K562 (cell line): ENCODE data around the gene MANBA. TPM values are rescaled to one million over a fixed set of nuclear protein-coding genes. Genes with fewer than 3 reads are reported as not detected.

ENCODE experiments used
- ATAC-seq: fragments of 200-7000 bp; cut with Tn5 transposase; 3 replicates; pipeline ENCODE4 v1.9.1; 2020; ENCODE audit warnings: moderate library complexity
- BruUV-seq: library from RNA; stranded (reverse); fragments of 400-500 nt; replicated peaks from 2 replicates; lab custom pipeline; 2021; lab: Mats Ljungman, UMichigan
- CTCF ChIA-PET: fragments of 300-600 bp; formaldehyde crosslinking; extraction: SDS; loops from one replicate; lab custom pipeline; 2021; ENCODE audit warnings: low intra/inter-chr PET ratio; lab: Yijun Ruan, JAX
- POLR2A ChIA-PET: fragments of 300-600, 350-650 bp; sonication (Branson Sonifier 250); formaldehyde crosslinking; extraction: SDS; loops from one replicate; lab custom pipeline; 2021; ENCODE audit warnings: antibody characterized with exemption, inconsistent platforms; lab: Yijun Ruan, JAX
- DNase-seq, 4 experiments: peaks; one replicate each; pipeline versions ENCODE4 v3.0.0 to v3.0.0-alpha.2; 2011 to 2018; ENCODE audit warnings: low spot score in 3 of 4, mixed read lengths in 3 of 4; ENCODE audit errors: extremely low read depth in 1 of 4
- FAIRE-seq: peaks from 2 replicates; lab custom pipeline; 2011; peaks lifted over from hg19 to GRCh38; lab: Jason Lieb, UNC
- H2AFZ ChIP-seq: 2 replicates; pipeline ENCODE4 v1.6.0; 2011; ENCODE audit warnings: low read depth, low read length, control low read depth, inconsistent platforms
- H3K27ac ChIP-seq: fragments of 200-600 bp; 3 replicates; pipeline ENCODE4 v1.8.0; 2011; ENCODE audit warnings: low read depth, mild to moderate bottlenecking, control low read depth, inconsistent platforms, low read length, moderate library complexity, mixed read lengths; ENCODE audit errors: extremely low read depth
- H3K27me3 ChIP-seq, 2 experiments: fragments of 300-600 bp in 1 of 2; 2 replicates in 1 of 2; 3 replicates in 1 of 2; pipeline versions ENCODE4 v1.6.0 to v1.8.0; 2011; ENCODE audit warnings: inconsistent platforms in 2 of 2, low read length in 2 of 2, mild to moderate bottlenecking in 1 of 2, mixed read lengths in 1 of 2, moderate library complexity in 1 of 2; ENCODE audit not compliant: control insufficient read depth in 2 of 2, insufficient read depth in 2 of 2
- H3K36me3 ChIP-seq: fragments of 300-600 bp; 3 replicates; pipeline ENCODE4 v1.8.0; 2011; ENCODE audit warnings: mild to moderate bottlenecking, low read length, inconsistent platforms; ENCODE audit not compliant: control insufficient read depth, insufficient read depth
- H3K4me1 ChIP-seq, 2 experiments: fragments of 200-600 bp in 1 of 2; replicated peaks in 1 of 2; 2 replicates in 1 of 2; 3 replicates in 1 of 2; pipeline versions ENCODE4 v1.5.1 to v1.8.0; 2011; ENCODE audit warnings: inconsistent platforms in 2 of 2, low read length in 2 of 2, mild to moderate bottlenecking in 1 of 2, mixed read lengths in 1 of 2, moderate library complexity in 1 of 2; ENCODE audit not compliant: control insufficient read depth in 2 of 2, insufficient read depth in 2 of 2
- H3K4me2 ChIP-seq: 2 replicates; pipeline ENCODE4 v1.6.1; 2011; ENCODE audit warnings: low read length, control low read depth, inconsistent platforms, mixed read lengths; ENCODE audit not compliant: insufficient read depth
- H3K4me3 ChIP-seq: fragments of 200-600 bp; sonication (generic), shearing (Covaris generic); 2 replicates; pipeline ENCODE4 v1.5.1; 2016; ENCODE audit warnings: control low read depth, inconsistent platforms
- H3K79me2 ChIP-seq: fragments of 200-600 bp; 3 replicates; pipeline ENCODE4 v1.8.0; 2011; ENCODE audit warnings: low read length, inconsistent platforms; ENCODE audit not compliant: control insufficient read depth, insufficient read depth
- H3K9ac ChIP-seq, 2 experiments: 2 replicates each; pipeline versions ENCODE4 v1.6.0 to v1.6.1; 2011; ENCODE audit warnings: low read depth in 2 of 2, low read length in 2 of 2, control low read depth in 1 of 2, inconsistent platforms in 1 of 2, mild to moderate bottlenecking in 1 of 2, mixed read lengths in 1 of 2; ENCODE audit not compliant: insufficient read depth in 1 of 2
- H3K9me1 ChIP-seq: one replicate; pipeline ENCODE4 v1.6.0; 2011; ENCODE audit warnings: inconsistent platforms, mild to moderate bottlenecking, low read length, moderate library complexity; ENCODE audit not compliant: control insufficient read depth, insufficient read depth
- H3K9me3 ChIP-seq: replicated peaks from 2 replicates; pipeline ENCODE4 v1.5.1; 2011; ENCODE audit warnings: low read depth, low read length, inconsistent platforms; ENCODE audit not compliant: control insufficient read depth, insufficient read depth
- H4K20me1 ChIP-seq: replicated peaks from 2 replicates; pipeline ENCODE4 v1.6.1; 2011; ENCODE audit warnings: low read length, inconsistent platforms, mixed read lengths; ENCODE audit not compliant: control insufficient read depth, insufficient read depth
- HMGXB4 ChIP-seq: sonication (generic); formaldehyde crosslinking; IDR thresholded peaks from 2 replicates; pipeline ENCODE4 v1.8.1; 2023; ENCODE audit warnings: mild to moderate bottlenecking, missing genetic modification reagents
- ID3 ChIP-seq, 2 experiments: fragments of 250-450 bp in 1 of 2; fragments of 450-650 bp in 1 of 2; sonication (Bioruptor Pico) in 1 of 2; IDR thresholded peaks; 2 replicates each; pipeline versions ENCODE4 v1.6.1 to v1.8.0; 2016 to 2021; ENCODE audit warnings: mild to moderate bottlenecking in 2 of 2, moderate library complexity in 2 of 2, missing compliant biosample characterization in 1 of 2, missing genetic modification characterization in 1 of 2
- KAT8 ChIP-seq: fragments of 450-650 bp; IDR thresholded peaks from 2 replicates; pipeline ENCODE4 v1.6.1; 2016; ENCODE audit warnings: low read depth, mild to moderate bottlenecking
- KLF1 ChIP-seq: fragments of 450-650 bp; IDR thresholded peaks from 2 replicates; pipeline ENCODE4 v1.6.1; 2016; ENCODE audit warnings: missing genetic modification characterization, missing compliant biosample characterization
- RAD51 ChIP-seq: fragments of 450-650 bp; IDR thresholded peaks from 2 replicates; pipeline ENCODE4 v1.7.1; 2016; ENCODE audit warnings: low read depth, mild to moderate bottlenecking, borderline replicate concordance
- SMAD2 ChIP-seq: fragments of 150-350 bp; IDR thresholded peaks from 2 replicates; pipeline ENCODE4 v1.6.1; 2014; ENCODE audit warnings: low read depth, mild to moderate bottlenecking, low read length
- SRF ChIP-seq, 2 experiments: fragments of 250-450, 450-650 bp in 1 of 2; sonication (Bioruptor Pico) in 1 of 2; sonication (generic) in 1 of 2; formaldehyde crosslinking; IDR thresholded peaks; 2 replicates each; pipeline versions ENCODE4 v1.5.0 to v1.5.1; 2020 to 2022; ENCODE audit warnings: mild to moderate bottlenecking in 1 of 2, missing genetic modification reagents in 1 of 2
- TCF7L2 ChIP-seq: fragments of 150-350 bp; IDR thresholded peaks from 2 replicates; pipeline ENCODE4 v1.6.1; 2016; ENCODE audit warnings: low read depth, mild to moderate bottlenecking, low read length, moderate library complexity
- ZBTB12 ChIP-seq: fragments of 250-450 bp; sonication (Bioruptor Pico); IDR thresholded peaks from 2 replicates; pipeline ENCODE4 v1.4.0; 2020
- ZC3H8 ChIP-seq: fragments of 450-650 bp; IDR thresholded peaks from 2 replicates; pipeline ENCODE4 v1.6.1; 2017
- ZEB2 ChIP-seq: fragments of 450-650 bp; IDR thresholded peaks from 2 replicates; pipeline ENCODE4 v1.6.1; 2016
- ZNF224 ChIP-seq: sonication (generic); formaldehyde crosslinking; IDR thresholded peaks from 2 replicates; pipeline ENCODE4 v1.8.0; 2022; ENCODE audit warnings: mild to moderate bottlenecking, missing genetic modification reagents
- ZNF347 ChIP-seq: fragments of 450-650 bp; formaldehyde crosslinking; IDR thresholded peaks from 2 replicates; pipeline ENCODE4 v1.4.0; 2020; ENCODE audit warnings: low read depth, mild to moderate bottlenecking, moderate library complexity
- ZNF449 ChIP-seq: fragments of 250-450 bp; sonication (Bioruptor Pico); IDR thresholded peaks from 2 replicates; pipeline ENCODE4 v1.8.0; 2022; ENCODE audit warnings: moderate library complexity, mild to moderate bottlenecking, inconsistent platforms
- WGBS: fragments of 100-300 bp; shearing (Covaris generic); methylation state at CpG from one replicate; pipeline ENCODE4 v1.1.6; 2016; ENCODE audit warnings: low coverage, mixed read lengths; ENCODE audit not compliant: insufficient coverage; ENCODE audit errors: missing lambda C conversion rate; 5-methylcytosine and 5-hydroxymethylcytosine counted together
- in situ Hi-C: fragments of 300-500 bp; cut with MboI; formaldehyde crosslinking; loops from 4 replicates; pipeline ENCODE4 v1.15.0; 2018; ENCODE audit warnings: inconsistent platforms, mixed read lengths
- intact Hi-C: fragments of 100-400 bp; cut with micrococcal nuclease; formaldehyde crosslinking; loops from 2 replicates; pipeline ENCODE4 v1.14.2; 2022
- polyA plus RNA-seq, 8 experiments: library from polyadenylated mRNA; depleted of rRNA in 4 of 8; stranded (reverse) in 5 of 8; unstranded in 3 of 8; fragments of >200 nt; fragmentation: Nextera tagmentation in 2 of 8; fragmentation: Illumina TruSeq in 1 of 8; extraction: Ambion mirVana in 2 of 8; extraction: Trizol in 1 of 8; gene quantifications; 2 replicates each; pipeline versions ENCODE4 v1.2.1 to v1.2.3, GENCODE V29; 2011 to 2014; ENCODE audit warnings: inconsistent platforms in 1 of 8, missing spikeins in 1 of 8
- total RNA-seq, 7 experiments: library from RNA; depleted of rRNA in 6 of 7; stranded (reverse); fragments of >200 nt in 6 of 7; fragmentation: Illumina TruSeq in 2 of 7; extraction: Trizol in 2 of 7; gene quantifications; 2 replicates each; pipeline versions ENCODE4 v1.2.1 to v1.2.3, GENCODE V29; 2011 to 2021; ENCODE audit warnings: low replicate concordance in 1 of 7

The MANBA gene
- total and polyA plus RNA-seq, 9 of the 15 experiments (the other 6 are each of a cell fraction or from before 2014, with no cell fraction given), result 1.8 to 12.9 (median 7.7) TPM

- no peak for TF ChIP-seq ZNF449 (CRISPR knock-in tag)
- TF ChIP-seq ZNF224 (CRISPR knock-in tag), result no peak
- TF ChIP-seq ZNF347 (CRISPR knock-in tag), result no peak
- no peak for TF ChIP-seq SRF (CRISPR knock-in tag; IDR thresholded peaks at IDR 0.05)
- no peak for TF ChIP-seq SMAD2
- TF ChIP-seq KLF1 (tag), result no peak
- TF ChIP-seq HMGXB4 (CRISPR knock-in tag), result no peak
- TF ChIP-seq ZBTB12 (CRISPR knock-in tag), result no peak
- TF ChIP-seq ZC3H8, result no peak
- no peak for TF ChIP-seq KAT8
- TF ChIP-seq RAD51, result no peak
- no peak for TF ChIP-seq ZEB2
- TF ChIP-seq TCF7L2, result no peak
- TF ChIP-seq ID3 (CRISPR knock-in tag; IDR thresholded peaks at IDR 0.05), result no peak
- no peak for TF ChIP-seq ID3 (tag; IDR thresholded peaks at IDR 0.05)
- TF ChIP-seq, all 486 proteins: peak for 0
- BruUV-seq, result no TSS peak
- H3K27me3 ChIP-seq, result no peaks in the 10 kb centered on the region
- H3K36me3 ChIP-seq, result peaks cover 30% of the 10 kb centered on the region; the same call in 2 of the 3 replicates
- FAIRE-seq (no peak), ATAC-seq (no peak), DNase-seq (no peak)
- ChIA-PET POLR2A (no interaction called here), CTCF (no interaction called here)
- H3K27ac ChIP-seq, result no peak overlapping the region
- WGBS, result 73% methylated on average over 10 of the region's 11 CpGs
- no peak overlapping the region for H2AFZ ChIP-seq
- H3K4me3 ChIP-seq, result no peak overlapping the region
- no peaks in the 10 kb centered on the region for H3K9me3 ChIP-seq
- H4K20me1 ChIP-seq, result no peaks in the 10 kb centered on the region
- intact Hi-C loops (loop anchor here (10.0 kb wide), 1 partner anchor 1268 kb away; the partner anchor contains the start of gene PPP3CA), in situ Hi-C loops (loop anchor here (25.0 kb wide), 1 partner anchor 1324 kb away; no protein-coding TSS in a partner anchor)
- no peak overlapping the region for H3K4me2 ChIP-seq
- H3K4me1 ChIP-seq, result no peaks in the 10 kb centered on the region
- no peak overlapping the region for H3K9ac ChIP-seq
- no peaks in the 10 kb centered on the region for H3K79me2 ChIP-seq
- no peaks in the 10 kb centered on the region for H3K9me1 ChIP-seq
Measured at GRCh38 chr4:102612824-102613366, 147.9 kb downstream of the MANBA start.
